ENCODE results near the gene C7orf33. TPM values are rescaled to one million over a fixed set of nuclear protein-coding genes. Genes with fewer than 3 reads are reported as not detected.

C7orf33 gene
- total and polyA plus RNA-seq, 9 of the 15 experiments (the other 6 are each of a cell fraction or from before 2014, with no cell fraction given), result 0.04 TPM; not detected in 8

DNA sequence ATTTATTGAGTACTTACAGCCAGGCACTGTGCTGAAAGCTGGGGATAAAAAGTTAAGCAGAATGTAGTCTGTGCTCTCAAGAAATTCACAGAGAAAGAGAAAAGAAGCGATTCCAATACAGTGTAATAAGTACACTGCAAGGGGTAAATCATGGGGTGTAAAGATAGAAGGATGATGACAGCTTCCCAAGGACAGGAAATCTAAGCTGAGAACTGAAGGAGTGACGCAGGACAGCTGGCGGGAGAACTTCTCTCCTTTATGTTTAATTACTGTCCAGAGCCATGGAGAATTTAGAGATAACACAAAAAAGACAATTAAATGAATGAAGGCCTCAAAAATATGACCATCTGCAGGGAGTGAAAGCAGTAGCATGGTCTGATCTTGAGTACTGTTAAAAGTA, 34.8 kb downstream of the C7orf33 start:
- H3K4me1 ChIP-seq (replicated peaks in 1 of 2; ENCODE audit: control insufficient read depth in 2 of 2, insufficient read depth in 2 of 2, low read length in 2 of 2), result no peaks in the 10 kb centered on the region; a peak in 1 of 5 replicates
- no peak for TF ChIP-seq ILF3 (IDR thresholded peaks at IDR 0.05; ENCODE audit: borderline replicate concordance)
- TF ChIP-seq, protein P1, sequence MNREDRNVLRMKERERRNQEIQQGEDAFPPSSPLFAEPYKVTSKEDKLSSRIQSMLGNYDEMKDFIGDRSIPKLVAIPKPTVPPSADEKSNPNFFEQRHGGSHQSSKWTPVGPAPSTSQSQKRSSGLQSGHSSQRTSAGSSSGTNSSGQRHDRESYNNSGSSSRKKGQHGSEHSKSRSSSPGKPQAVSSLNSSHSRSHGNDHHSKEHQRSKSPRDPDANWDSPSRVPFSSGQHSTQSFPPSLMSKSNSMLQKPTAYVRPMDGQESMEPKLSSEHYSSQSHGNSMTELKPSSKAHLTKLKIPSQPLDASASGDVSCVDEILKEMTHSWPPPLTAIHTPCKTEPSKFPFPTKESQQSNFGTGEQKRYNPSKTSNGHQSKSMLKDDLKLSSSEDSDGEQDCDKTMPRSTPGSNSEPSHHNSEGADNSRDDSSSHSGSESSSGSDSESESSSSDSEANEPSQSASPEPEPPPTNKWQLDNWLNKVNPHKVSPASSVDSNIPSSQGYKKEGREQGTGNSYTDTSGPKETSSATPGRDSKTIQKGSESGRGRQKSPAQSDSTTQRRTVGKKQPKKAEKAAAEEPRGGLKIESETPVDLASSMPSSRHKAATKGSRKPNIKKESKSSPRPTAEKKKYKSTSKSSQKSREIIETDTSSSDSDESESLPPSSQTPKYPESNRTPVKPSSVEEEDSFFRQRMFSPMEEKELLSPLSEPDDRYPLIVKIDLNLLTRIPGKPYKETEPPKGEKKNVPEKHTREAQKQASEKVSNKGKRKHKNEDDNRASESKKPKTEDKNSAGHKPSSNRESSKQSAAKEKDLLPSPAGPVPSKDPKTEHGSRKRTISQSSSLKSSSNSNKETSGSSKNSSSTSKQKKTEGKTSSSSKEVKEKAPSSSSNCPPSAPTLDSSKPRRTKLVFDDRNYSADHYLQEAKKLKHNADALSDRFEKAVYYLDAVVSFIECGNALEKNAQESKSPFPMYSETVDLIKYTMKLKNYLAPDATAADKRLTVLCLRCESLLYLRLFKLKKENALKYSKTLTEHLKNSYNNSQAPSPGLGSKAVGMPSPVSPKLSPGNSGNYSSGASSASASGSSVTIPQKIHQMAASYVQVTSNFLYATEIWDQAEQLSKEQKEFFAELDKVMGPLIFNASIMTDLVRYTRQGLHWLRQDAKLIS (CRISPR knock-in tag; IDR thresholded peaks at IDR 0.05), result no peak
- TF ChIP-seq MTF1 (CRISPR knock-in tag; IDR thresholded peaks at IDR 0.05; ENCODE audit: borderline replicate concordance), result no peak
- TF ChIP-seq RCOR1 (IDR thresholded peaks at IDR 0.05; ENCODE audit: borderline replicate concordance in 1 of 2, low read depth in 2 of 2, low read length in 2 of 2), result no peak
- TF ChIP-seq SREBF1 (IDR thresholded peaks at IDR 0.05; ENCODE audit: borderline replicate concordance, low read depth, low read length), result no peak
- TF ChIP-seq, protein P2, sequence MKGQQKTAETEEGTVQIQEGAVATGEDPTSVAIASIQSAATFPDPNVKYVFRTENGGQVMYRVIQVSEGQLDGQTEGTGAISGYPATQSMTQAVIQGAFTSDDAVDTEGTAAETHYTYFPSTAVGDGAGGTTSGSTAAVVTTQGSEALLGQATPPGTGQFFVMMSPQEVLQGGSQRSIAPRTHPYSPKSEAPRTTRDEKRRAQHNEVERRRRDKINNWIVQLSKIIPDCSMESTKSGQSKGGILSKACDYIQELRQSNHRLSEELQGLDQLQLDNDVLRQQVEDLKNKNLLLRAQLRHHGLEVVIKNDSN (CRISPR knock-in tag; IDR thresholded peaks at IDR 0.05), result no peak
- TF ChIP-seq ZBTB8A (IDR thresholded peaks at IDR 0.05; ENCODE audit: partially characterized antibody), result no peak
- H3K9me3 ChIP-seq (replicated peaks; ENCODE audit: control insufficient read depth, insufficient read depth, low read depth, low read length), result no peaks in the 10 kb centered on the region
- FAIRE-seq (no peak), ATAC-seq (no peak), DNase-seq (ENCODE audit: extremely low read depth in 1 of 4, low spot score in 3 of 4) (no peak)
- no peak overlapping the region for H3K27ac ChIP-seq (ENCODE audit: extremely low read depth, low read depth, low read length)
- H3K4me2 ChIP-seq (ENCODE audit: insufficient read depth, low read length), result no peak overlapping the region
- intact Hi-C loops (cut with micrococcal nuclease) (no loop called here), in situ Hi-C loops (cut with MboI) (no loop called here)
- H3K36me3 ChIP-seq (ENCODE audit: control insufficient read depth, insufficient read depth, low read length), result no peaks in the 10 kb centered on the region
- POLR2A ChIA-PET, result interaction anchor here (0.6 kb wide), 1 partner anchor 207 kb away, joined by 3 read pairs; no protein-coding TSS in a partner anchor
- peaks cover 34 to 42% of the 10 kb centered on the region in 2 experiments for H3K27me3 ChIP-seq (ENCODE audit: control insufficient read depth in 2 of 2, insufficient read depth in 2 of 2, low read length in 2 of 2)
- H3K9me1 ChIP-seq (ENCODE audit: control insufficient read depth, insufficient read depth, low read length), result no peaks in the 10 kb centered on the region
- H2AFZ ChIP-seq (ENCODE audit: low read depth, low read length), result no peak overlapping the region
- no peaks in the 10 kb centered on the region for H3K79me2 ChIP-seq (ENCODE audit: control insufficient read depth, insufficient read depth, low read length)
- 0% methylated on average over 3 of the region's 3 CpGs for WGBS (ENCODE audit: insufficient coverage, low coverage, missing lambda C conversion rate)
- CTCF ChIA-PET (ENCODE audit: low intra/inter-chr PET ratio), result no interaction called here
- no peaks in the 10 kb centered on the region for H4K20me1 ChIP-seq (replicated peaks; ENCODE audit: control insufficient read depth, insufficient read depth, low read length)
- no peak overlapping the region for H3K9ac ChIP-seq (ENCODE audit: insufficient read depth in 1 of 2, low read depth in 2 of 2, low read length in 2 of 2)
- BruUV-seq (replicated peaks), result no TSS peak
- no peak overlapping the region for H3K4me3 ChIP-seq
